ENCODE data around the gene INPP5A. TPM values are rescaled to one million over a fixed set of nuclear protein-coding genes. Genes with fewer than 3 reads are reported as not detected.

INPP5A gene
- total RNA-seq, 1 experiment from 2014 or later = 12.3 TPM

GRCh38 chr10:132765435-132765834, 227.8 kb downstream of the INPP5A start:
- Histone ChIP-seq H3K9ac (ENCODE audit: low read length) (no peak overlapping the region), H3K27me3 (ENCODE audit: insufficient read depth, low read length) (no peaks in the 10 kb centered on the region), H3K79me2 (ENCODE audit: insufficient read depth, low read length) (no peaks in the 10 kb centered on the region), H3K4me1 (ENCODE audit: control insufficient read depth in 1 of 2, insufficient read depth in 2 of 2, low read length in 2 of 2) (no peaks in the 10 kb centered on the region), H3K9me3 (ENCODE audit: control insufficient read depth in 1 of 2, insufficient read depth in 1 of 2, low read depth in 1 of 2, low read length in 2 of 2) (no peaks in the 10 kb centered on the region), H3K36me3 (ENCODE audit: control insufficient read depth in 1 of 2, insufficient read depth in 2 of 2, low read length in 2 of 2) (no peaks in the 10 kb centered on the region), H3K27ac (ENCODE audit: low read depth, low read length) (no peak overlapping the region), H2AFZ (ENCODE audit: low read depth, low read length, poor library complexity, severe bottlenecking) (no peak overlapping the region), H3K9me2 (ENCODE audit: insufficient read depth) (no peaks in the 10 kb centered on the region), H4K20me1 (ENCODE audit: insufficient read depth) (no peaks in the 10 kb centered on the region), H3K4me3 (replicated peaks in 1 of 2; ENCODE audit: low read depth in 1 of 2, low read length in 2 of 2) (no peak overlapping the region), H3K4me2 (ENCODE audit: low read length) (no peak overlapping the region)
- ATAC-seq (no peak), DNase-seq (ENCODE audit: low read depth, low spot score) (no peak)
- RAD21 ChIA-PET (ENCODE audit: low non-redundant PET in 1 of 2, low total read pairs in 2 of 2, uncharacterized antibody in 2 of 2, unreplicated experiment in 2 of 2) = no interaction called here
- TF ChIP-seq FOSL1 (IDR thresholded peaks at IDR 0.05; ENCODE audit: low read depth) (no peak), RAD21 (IDR thresholded peaks at IDR 0.05; ENCODE audit: low read depth) (no peak), ZFX (IDR thresholded peaks at IDR 0.05) (no peak), SIN3A (IDR thresholded peaks at IDR 0.05; ENCODE audit: low read depth) (no peak), JUND (IDR thresholded peaks at IDR 0.05) (no peak), TCF7L2 (IDR thresholded peaks at IDR 0.05; ENCODE audit: borderline replicate concordance, extremely low read depth, insufficient read depth, insufficient read length) (no peak), ZNF274 (IDR thresholded peaks at IDR 0.05; ENCODE audit: low read depth, low read length) (no peak), MAX (IDR thresholded peaks at IDR 0.05) (no peak), POLR2AphosphoS5 (IDR thresholded peaks at IDR 0.05; ENCODE audit: low read depth, low read length) (no peak)
- TF ChIP-seq, protein P1, sequence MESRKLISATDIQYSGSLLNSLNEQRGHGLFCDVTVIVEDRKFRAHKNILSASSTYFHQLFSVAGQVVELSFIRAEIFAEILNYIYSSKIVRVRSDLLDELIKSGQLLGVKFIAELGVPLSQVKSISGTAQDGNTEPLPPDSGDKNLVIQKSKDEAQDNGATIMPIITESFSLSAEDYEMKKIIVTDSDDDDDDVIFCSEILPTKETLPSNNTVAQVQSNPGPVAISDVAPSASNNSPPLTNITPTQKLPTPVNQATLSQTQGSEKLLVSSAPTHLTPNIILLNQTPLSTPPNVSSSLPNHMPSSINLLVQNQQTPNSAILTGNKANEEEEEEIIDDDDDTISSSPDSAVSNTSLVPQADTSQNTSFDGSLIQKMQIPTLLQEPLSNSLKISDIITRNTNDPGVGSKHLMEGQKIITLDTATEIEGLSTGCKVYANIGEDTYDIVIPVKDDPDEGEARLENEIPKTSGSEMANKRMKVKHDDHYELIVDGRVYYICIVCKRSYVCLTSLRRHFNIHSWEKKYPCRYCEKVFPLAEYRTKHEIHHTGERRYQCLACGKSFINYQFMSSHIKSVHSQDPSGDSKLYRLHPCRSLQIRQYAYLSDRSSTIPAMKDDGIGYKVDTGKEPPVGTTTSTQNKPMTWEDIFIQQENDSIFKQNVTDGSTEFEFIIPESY (IDR thresholded peaks at IDR 0.05; ENCODE audit: extremely low read depth, insufficient replicate concordance, low read length) = no peak
- TF ChIP-seq, protein P2, sequence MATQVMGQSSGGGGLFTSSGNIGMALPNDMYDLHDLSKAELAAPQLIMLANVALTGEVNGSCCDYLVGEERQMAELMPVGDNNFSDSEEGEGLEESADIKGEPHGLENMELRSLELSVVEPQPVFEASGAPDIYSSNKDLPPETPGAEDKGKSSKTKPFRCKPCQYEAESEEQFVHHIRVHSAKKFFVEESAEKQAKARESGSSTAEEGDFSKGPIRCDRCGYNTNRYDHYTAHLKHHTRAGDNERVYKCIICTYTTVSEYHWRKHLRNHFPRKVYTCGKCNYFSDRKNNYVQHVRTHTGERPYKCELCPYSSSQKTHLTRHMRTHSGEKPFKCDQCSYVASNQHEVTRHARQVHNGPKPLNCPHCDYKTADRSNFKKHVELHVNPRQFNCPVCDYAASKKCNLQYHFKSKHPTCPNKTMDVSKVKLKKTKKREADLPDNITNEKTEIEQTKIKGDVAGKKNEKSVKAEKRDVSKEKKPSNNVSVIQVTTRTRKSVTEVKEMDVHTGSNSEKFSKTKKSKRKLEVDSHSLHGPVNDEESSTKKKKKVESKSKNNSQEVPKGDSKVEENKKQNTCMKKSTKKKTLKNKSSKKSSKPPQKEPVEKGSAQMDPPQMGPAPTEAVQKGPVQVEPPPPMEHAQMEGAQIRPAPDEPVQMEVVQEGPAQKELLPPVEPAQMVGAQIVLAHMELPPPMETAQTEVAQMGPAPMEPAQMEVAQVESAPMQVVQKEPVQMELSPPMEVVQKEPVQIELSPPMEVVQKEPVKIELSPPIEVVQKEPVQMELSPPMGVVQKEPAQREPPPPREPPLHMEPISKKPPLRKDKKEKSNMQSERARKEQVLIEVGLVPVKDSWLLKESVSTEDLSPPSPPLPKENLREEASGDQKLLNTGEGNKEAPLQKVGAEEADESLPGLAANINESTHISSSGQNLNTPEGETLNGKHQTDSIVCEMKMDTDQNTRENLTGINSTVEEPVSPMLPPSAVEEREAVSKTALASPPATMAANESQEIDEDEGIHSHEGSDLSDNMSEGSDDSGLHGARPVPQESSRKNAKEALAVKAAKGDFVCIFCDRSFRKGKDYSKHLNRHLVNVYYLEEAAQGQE (IDR thresholded peaks at IDR 0.05; ENCODE audit: low read depth) = no peak
- no TSS peak for BruUV-seq (replicated peaks)
- CTCF ChIA-PET = no interaction called here
- POLR2A ChIA-PET = no interaction called here
- intact Hi-C loops (cut with micrococcal nuclease) = no loop called here
